VCaP (cell line): ENCODE results near the gene EFNA5.

Source experiments
- H3K27ac ChIP-seq: fragments of 450-650 bp; 2 replicates; pipeline ENCODE4 v1.5.1; 2017
- TF ChIP-seq, protein P1 (sequence below): fragments of 450-650 bp; conservative IDR thresholded peaks from 2 replicates; pipeline ENCODE4 v1.5.1; 2017; ENCODE audit warnings: mild to moderate bottlenecking, moderate library complexity

EFNA5 gene

DNA sequence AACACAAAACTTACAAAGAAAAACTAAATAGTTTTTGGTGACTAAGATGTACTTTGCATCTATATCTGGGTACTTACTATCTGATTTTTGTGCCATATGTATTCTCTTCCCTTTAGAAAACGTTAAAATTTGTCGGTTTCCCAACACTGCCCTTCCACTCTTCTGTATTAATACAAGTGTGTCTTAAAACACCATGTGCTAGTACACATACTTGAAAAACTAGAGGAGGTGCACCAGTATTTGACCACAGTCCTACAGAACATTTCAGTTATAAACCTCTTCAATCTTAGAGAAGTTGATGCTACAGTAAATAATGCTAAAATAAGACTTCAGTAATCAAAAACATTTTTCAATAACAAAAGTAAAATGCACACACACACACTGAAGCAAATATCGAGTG, 251.2 kb downstream of the EFNA5 start:
- H3K27ac ChIP-seq = no peak overlapping the region
- TF ChIP-seq, protein P1, sequence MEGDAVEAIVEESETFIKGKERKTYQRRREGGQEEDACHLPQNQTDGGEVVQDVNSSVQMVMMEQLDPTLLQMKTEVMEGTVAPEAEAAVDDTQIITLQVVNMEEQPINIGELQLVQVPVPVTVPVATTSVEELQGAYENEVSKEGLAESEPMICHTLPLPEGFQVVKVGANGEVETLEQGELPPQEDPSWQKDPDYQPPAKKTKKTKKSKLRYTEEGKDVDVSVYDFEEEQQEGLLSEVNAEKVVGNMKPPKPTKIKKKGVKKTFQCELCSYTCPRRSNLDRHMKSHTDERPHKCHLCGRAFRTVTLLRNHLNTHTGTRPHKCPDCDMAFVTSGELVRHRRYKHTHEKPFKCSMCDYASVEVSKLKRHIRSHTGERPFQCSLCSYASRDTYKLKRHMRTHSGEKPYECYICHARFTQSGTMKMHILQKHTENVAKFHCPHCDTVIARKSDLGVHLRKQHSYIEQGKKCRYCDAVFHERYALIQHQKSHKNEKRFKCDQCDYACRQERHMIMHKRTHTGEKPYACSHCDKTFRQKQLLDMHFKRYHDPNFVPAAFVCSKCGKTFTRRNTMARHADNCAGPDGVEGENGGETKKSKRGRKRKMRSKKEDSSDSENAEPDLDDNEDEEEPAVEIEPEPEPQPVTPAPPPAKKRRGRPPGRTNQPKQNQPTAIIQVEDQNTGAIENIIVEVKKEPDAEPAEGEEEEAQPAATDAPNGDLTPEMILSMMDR = no peak

DNA sequence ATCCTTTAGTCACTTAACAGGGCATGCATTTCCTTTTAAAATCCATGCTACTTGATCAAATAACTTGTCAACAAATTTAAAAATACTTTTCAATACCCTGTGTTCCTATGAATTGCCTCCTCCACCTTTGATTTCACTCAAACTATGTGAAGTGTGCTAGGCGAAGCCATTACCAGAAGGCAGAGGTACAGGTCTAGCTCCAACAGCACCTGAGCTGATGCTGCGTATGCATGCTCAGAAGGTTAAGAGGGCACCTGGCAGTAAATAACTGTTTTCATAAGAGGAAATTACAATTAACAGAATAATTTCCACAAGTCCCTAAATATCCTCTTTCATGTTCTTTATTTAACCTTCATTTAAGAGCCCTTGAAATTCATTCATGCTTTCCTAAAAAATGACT, 251.8 kb downstream of the EFNA5 start:
- TF ChIP-seq, protein P1 = no peak
- H3K27ac ChIP-seq = no peak overlapping the region

DNA sequence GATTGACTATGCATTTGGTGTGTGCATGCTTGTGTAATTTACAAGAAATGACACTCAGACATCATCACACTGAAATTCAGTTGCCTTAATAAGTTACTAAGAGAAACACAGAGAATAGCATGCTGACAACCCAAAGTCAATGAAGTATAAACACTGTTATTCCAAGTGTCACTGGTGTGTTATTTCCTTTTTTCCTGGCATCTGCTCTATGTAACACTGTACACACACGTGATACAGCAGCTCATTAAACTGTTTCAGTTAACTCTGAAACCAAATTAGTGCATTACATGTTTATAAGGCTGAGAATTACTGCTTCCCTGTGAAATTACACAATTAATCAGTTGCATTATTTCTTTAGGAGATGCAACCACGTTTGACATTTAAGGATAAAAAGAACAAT, 252.7 kb downstream of the EFNA5 start:
- no peak overlapping the region for H3K27ac ChIP-seq
- TF ChIP-seq, protein P1 = no peak

DNA sequence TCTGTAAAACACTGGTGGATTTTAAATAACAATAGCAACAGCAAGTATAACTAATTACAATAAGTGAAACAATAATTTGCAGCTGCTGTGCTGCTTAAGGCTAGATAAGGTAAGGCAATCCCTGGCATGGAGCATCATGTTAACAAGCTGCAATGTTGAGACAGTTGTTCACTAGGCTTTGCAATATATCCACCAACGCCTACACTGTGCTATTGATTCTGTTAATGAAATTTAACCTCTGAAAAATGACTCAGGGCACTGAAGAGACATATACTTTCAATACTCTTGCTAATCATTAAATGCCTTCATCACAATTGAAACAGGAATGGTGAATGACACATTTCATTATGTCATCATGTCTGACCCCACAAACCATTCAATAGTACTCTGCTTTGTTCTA, 255.0 kb downstream of the EFNA5 start:
- no peak overlapping the region for H3K27ac ChIP-seq
- TF ChIP-seq, protein P1 = no peak

DNA sequence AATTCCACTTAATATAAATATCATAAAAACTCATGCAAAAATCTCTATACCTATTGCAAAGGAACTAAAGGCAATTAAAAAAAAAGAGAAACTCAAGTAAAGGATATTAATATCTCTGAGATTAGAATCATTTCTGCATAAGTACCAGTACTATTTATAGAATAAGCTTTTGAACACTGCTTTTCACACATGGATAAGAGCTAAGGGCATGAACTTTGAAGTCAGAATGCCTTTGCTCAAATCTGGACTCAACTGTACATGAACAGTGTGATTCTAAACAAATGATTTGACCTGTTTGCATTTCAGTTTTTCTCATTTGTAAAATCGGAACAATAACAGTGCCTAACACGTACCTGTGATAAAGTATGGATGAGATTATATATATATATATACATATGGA, 255.9 kb downstream of the EFNA5 start:
- no peak overlapping the region for H3K27ac ChIP-seq
- TF ChIP-seq, protein P1 = no peak

DNA sequence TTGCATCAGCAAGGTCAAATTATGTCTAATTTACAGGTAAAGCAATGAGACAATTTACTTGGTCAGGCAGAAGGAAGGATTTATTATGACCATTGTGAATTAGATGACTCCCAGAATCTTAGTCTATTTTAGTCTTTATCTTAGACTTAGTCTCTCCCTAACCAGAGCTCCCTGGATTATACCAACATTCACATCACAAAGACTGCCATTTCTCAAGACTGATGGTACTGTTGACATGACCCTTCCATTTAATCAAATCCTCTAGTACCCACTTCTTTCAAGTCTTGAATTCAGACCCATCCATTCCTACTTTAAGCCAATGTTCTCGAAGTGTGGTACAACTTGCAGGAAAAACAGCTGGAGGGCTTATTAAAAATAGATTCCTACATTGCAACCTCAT, 257.0 kb downstream of the EFNA5 start:
- TF ChIP-seq, protein P1 = no peak
- H3K27ac ChIP-seq = no peak overlapping the region

DNA sequence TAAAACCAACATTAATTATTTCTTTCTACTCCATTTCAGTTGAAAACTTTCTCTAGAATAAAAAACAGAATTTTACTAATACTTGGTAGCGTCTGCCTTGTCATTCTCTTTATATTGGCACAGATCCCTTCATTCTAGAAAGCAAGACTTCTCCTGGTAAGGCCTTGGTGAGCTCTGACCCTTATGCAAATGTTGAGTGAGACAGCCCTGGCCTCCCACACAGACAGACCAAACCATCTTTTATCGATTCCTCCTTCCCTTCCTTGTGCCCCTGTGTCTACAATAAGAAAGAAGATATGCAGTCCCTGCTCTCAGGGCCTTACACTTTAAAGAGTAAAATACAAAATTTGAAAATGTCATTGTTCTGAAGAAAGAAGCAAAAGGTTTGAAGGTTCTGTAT, 262.2 kb downstream of the EFNA5 start:
- TF ChIP-seq, protein P1 = no peak
- no peak overlapping the region for H3K27ac ChIP-seq

DNA sequence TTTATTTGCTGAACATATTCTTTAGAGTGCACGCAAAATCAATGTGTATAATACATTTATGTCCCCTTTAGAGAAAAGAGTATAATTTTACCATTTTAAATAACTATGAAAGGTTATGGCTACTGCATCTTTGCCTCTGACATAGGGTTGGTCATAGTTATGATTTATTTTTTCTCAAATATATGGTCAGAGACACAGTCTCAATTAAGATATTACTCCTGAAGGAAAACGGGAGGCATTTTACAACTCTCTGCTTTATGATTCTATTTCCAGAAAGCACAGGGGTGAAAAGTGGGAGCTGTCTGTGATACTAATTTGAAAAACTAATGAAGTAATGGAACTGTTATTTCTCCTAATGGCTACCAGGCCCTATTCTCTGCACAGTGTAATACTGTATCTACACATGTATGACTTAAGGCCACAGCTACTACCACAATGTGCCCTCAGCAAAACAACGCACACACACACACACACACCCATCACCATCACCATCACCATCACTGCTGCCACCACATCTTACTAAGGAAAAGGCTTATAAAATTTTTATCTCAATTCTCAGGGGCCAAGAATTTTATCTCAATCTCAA, 262.9 kb downstream of the EFNA5 start:
- H3K27ac ChIP-seq = no peak overlapping the region
- TF ChIP-seq, protein P1 = no peak
